GM18498 (cell line): ENCODE data around the gene IER5L.
"Not testable (repeated sequence)": the region's sequence is repeated elsewhere in the genome, so short reads cannot be mapped to it uniquely, and the experiment has no call there.

ENCODE experiments used
- ATAC-seq: cut with Tn5 transposase; IDR thresholded peaks from one replicate; pipeline ENCODE4 v1.9.1; 2021; ENCODE audit warnings: mild to moderate bottlenecking, moderate library complexity; ENCODE audit not compliant: unreplicated experiment

IER5L gene

DNA sequence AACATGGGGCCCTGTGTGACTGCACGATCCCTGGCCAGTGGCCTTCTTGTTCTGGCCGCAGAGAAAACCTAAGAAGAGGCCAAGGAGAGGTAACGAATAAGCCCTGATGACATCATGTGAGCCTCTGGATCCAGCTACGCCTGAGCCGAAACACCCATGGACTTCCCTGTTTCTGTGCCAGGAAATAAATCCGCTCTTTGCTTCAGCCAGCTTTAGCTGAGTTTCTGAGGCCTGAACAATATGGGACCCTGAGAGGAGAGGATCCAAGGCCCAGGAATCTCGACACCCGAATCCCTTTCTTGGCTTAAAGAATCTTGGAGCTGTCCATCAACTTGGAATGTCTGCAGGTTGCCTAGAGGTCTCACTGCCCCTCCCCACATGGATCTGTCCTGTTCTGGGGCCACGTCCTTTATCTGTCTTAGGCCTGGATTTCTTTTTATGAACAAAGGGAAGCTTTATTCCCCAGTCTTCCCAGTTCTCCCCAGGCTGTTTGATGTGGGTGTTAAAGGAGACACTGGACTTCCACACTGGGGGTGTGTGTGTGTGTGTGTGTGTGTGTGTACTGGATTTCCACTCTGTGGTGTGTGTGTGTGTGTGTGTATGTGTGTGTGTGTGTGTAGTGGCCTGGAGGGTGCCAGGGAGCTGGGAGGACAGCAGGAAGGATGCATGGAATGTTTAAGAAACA, 13.7 kb downstream of the IER5L start:
- ATAC-seq: no peak

- ATAC-seq: no peak
These were observed 14.3 kb downstream of the IER5L start for GRCh38 chr9:129163753-129164152.

GRCh38 chr9:129163198-129163670, 14.8 kb downstream of the IER5L start:
- not testable (repeated sequence) for ATAC-seq

- ATAC-seq: no peak
These were observed 15.4 kb downstream of the IER5L start for GRCh38 chr9:129162497-129163197.

GRCh38 chr9:129161534-129161837, 16.6 kb downstream of the IER5L start:
- no peak for ATAC-seq

DNA sequence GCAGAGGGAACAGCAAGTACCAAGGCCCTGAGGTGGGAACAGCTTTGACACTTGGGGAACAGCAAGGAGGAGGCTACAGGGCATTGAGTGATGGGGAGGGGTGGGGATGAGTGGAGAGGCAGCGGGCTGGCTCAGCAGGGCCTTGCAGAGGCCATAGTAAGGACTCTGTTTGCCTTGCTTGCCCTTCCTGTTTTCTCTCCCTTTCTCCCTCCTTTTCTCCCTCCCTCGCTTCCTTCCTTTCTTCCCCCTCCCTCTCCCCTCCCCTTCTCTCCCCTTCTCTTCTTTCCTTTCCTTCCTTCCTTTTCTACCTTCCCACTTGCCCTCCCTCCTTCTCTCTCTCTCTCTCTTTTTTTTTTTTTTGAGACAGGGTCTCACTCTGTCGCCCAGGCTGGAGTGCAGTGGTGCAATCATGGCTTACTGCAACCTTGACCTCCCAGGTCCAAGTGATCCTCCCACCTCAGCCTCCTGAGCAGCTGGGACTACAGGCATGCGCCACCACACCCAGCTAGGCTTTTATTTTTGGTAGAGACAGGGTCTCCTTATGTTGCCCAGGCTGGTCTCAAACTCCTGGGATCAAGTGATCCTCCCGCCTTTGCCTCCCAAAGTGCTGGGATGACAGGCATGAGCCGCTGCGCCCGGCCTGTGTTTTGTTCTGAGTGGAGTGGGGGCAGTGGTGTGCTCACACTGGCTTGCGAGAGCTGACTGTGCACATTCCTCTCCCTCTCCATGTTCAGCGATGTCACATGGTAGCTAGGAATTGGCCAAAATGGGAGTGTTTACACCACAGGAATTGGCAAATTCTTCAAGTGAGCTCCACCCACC, 17.1 kb downstream of the IER5L start:
- no peak for ATAC-seq

GRCh38 chr9:129156163-129156562, 21.9 kb downstream of the IER5L start:
- no peak for ATAC-seq

DNA sequence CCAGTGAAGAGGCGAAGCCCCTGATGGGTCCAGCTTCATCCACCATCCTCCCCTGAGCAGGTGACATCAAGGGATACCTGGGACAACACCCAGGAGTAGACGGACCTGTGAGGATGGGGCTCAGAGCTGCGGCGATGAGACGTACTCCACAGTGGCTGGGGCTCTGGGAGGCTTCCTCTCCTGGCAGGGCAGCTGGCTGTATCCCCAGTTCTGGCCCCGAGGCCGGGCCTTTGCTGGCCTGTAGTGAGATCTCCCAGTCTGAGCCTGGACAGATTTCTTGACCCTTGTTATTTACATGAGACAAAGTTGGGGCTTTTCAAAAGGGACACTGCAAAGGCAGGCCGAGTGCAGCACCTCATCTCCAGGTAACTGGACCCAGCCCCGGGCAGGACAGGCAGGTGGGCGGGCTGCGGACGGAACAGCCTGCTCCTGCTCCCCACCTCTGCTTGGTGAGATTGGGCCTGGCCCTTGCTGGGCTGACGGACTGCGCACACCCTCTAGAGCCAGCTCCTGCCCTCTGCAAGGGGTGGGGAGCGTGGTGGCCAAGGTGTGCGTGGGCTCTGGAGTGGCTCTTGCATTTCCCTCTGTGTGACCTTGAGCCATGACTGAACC, 23.1 kb downstream of the IER5L start:
- ATAC-seq: no peak

DNA sequence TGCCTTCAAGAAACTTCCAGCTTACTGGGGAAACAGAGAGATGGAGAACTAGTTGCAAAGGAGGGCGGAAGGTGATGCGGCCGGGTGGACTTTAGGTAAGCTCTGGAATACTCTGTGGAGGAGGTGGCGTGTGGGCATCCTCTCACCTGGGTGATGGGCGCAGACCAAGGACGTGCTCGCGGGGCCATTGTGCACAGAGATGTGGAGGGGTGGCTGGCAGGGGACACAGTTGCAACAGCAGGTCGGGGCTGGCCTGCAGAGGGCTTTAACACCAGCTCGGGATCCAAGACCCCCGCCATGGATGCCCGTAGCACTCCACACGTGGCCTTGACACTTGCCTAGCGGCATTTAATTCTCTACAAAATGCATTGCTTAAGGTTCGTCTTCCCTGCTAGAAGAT, 26.6 kb downstream of the IER5L start:
- ATAC-seq: no peak

DNA sequence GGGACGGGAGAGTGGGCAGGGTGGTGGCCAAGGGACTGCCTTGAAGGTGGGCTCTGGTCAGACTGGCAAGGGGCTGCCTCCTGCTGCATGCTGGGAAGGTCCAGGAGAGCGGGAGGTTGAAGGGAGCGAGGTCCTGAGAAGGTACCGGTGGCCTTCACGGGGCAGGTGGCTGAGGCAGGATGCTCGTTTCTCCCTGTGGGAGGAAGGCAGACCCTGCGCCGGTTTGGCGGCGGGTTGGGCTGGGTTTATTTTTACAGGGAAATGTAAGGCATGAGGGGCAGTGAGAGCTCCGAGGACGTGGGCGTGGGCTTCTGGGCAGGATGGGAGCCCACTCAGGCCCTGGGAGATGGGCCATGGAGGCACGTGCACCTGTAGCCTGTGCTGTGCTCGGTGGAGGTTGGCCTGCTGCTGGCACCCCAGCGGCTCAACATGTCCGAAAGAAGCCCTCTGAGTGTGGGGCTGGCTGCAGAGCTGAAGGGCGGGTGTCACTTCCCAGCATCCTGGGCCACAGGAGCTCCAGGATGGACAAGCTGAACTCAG, 27.3 kb downstream of the IER5L start:
- ATAC-seq: no peak

DNA sequence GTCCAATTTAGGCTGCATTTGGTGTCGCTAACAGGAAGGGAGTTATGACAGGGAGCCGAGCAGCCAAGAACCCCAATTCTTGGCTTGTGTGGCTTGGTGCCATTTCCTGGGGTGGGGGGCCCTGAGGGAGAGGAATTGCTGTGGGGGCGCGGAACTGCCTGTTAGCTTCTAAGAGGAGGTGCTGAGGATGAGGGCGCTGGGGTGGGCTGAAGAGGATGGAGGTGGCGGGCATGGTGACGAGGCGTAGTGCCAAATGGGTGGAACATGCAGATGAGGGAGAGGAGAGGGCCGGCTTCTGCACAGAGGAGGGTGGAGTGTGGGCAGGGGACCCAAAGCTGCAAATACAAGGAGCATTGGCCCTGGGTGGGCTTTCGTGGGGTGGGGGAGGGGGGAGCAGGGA, 27.9 kb downstream of the IER5L start:
- ATAC-seq: no peak

DNA sequence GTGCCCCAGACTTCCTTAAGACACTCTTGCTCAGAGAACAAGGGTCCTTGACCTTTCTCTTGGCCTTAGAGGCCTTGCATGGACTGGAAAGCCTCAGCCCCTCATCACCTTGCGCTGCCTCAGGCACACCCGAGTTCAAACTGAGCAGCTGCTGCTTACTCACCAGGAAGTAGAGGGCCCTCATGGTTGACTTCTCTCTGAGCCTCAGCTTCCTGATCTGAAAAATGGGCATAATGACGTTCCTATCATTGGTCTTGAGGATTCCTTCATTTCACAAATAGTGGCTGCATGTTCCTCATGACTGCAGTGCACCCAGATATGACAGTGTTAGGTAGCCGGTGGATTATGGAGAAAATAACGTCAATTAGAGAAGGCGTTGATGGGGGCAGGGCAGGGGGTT, 28.6 kb downstream of the IER5L start:
- no peak for ATAC-seq

- no peak for ATAC-seq
These were observed 29.4 kb downstream of the IER5L start for GRCh38 chr9:129148463-129149204.

GRCh38 chr9:129146441-129146941, 31.6 kb downstream of the IER5L start:
- ATAC-seq: no peak

- ATAC-seq: no peak
These were observed 32.2 kb downstream of the IER5L start for GRCh38 chr9:129145841-129146292.

- no peak for ATAC-seq
These were observed 32.7 kb downstream of the IER5L start for GRCh38 chr9:129145316-129145715.

GRCh38 chr9:129143031-129143927, 34.8 kb downstream of the IER5L start:
- ATAC-seq: no peak

DNA sequence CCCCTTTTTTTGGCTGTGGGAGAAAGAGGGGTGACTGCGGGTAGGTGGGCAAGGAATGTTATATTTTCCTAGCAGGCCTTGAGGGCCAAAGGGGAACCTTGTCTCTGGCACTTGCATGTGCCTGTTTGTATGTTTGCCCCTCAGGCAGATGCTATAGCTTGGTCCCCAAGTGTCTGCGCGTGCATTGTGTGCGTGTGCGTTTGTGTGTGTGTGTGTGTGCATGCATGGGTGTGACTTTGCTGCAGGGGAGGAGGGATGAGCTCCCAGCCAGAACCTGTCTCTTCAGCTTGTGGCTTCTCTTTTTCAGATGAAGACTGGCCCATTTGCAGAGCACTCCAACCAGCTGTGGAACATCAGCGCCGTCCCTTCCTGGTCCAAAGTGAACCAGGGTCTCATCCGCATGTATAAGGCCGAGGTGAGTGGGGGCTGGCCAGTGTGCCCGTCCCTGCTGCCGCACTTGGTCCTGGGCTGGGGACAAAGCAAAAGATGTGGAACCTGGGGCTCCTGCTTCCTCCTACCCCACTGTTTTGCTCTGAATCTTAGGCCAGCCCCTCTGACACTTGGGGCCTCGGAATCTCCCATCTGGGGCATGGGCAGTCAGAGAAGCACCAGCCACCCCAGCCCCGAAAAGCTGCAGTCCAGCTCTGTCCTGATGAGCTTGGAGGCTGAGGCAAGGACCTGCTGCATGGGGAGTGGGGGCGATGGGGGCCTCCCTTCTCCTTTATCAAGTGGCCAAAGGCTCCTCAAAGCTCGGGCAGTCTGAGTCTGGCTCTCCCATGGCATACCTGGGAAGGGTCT, 35.7 kb downstream of the IER5L start:
- no peak for ATAC-seq
